ENCODE data around the gene IFNGR1. TPM values are rescaled to one million over a fixed set of nuclear protein-coding genes. Genes with fewer than 3 reads are reported as not detected.

The IFNGR1 gene
- total RNA-seq, 2 experiments from 2014 or later = 27.7 to 29.0 TPM

- intact Hi-C loops (cut with micrococcal nuclease) = no loop called here
- CTCF ChIA-PET = no interaction called here
- peaks cover 56% of the 10 kb centered on the region for H3K9me3 Mint-ChIP-seq
Measured at GRCh38 chr6:137185290-137185689, 33.9 kb downstream of the IFNGR1 start.

DNA sequence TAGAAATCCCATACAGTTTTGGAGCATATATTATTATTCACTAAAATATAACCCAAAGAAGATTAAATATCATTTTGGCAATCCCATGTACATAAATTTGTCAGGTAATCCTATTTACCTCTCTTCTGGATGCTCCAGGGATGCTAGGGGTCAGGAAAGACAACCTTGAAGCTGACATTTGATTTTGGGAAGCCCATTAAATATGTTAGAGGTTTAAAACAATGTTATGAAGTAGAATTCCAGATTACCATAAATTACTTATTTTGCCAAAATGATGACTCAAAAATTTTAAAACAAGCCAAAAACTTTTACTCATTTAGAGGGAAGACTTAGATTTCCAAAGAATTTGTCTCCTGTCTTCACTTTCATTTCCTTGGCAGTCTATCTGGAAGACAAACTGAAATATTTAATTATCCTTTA is 36.5 kb downstream of the IFNGR1 start:
- Mint-ChIP-seq H3K27me3 (peaks cover 3% of the 10 kb centered on the region), H3K36me3 (peaks cover 11% of the 10 kb centered on the region), H3K27ac (no peak overlapping the region), H3K4me3 (no peak overlapping the region), H3K9me3 (peaks cover 44% of the 10 kb centered on the region), H3K4me1 (ENCODE audit: low read depth) (no peaks in the 10 kb centered on the region)
- no peak for DNase-seq
- intact Hi-C loops (cut with micrococcal nuclease) = no loop called here
- ChIA-PET POLR2A (no interaction called here), CTCF (no interaction called here)

More at GRCh38 chr6:137185290-137185689, 33.9 kb downstream of the IFNGR1 start:
- H3K4me1 Mint-ChIP-seq (ENCODE audit: low read depth) = no peaks in the 10 kb centered on the region
- POLR2A ChIA-PET = no interaction called here
- H3K27ac Mint-ChIP-seq = no peak overlapping the region
- H3K4me3 Mint-ChIP-seq = no peak overlapping the region
- peaks cover 15% of the 10 kb centered on the region for H3K36me3 Mint-ChIP-seq
- no peak for DNase-seq
- peaks cover 3% of the 10 kb centered on the region for H3K27me3 Mint-ChIP-seq

DNA sequence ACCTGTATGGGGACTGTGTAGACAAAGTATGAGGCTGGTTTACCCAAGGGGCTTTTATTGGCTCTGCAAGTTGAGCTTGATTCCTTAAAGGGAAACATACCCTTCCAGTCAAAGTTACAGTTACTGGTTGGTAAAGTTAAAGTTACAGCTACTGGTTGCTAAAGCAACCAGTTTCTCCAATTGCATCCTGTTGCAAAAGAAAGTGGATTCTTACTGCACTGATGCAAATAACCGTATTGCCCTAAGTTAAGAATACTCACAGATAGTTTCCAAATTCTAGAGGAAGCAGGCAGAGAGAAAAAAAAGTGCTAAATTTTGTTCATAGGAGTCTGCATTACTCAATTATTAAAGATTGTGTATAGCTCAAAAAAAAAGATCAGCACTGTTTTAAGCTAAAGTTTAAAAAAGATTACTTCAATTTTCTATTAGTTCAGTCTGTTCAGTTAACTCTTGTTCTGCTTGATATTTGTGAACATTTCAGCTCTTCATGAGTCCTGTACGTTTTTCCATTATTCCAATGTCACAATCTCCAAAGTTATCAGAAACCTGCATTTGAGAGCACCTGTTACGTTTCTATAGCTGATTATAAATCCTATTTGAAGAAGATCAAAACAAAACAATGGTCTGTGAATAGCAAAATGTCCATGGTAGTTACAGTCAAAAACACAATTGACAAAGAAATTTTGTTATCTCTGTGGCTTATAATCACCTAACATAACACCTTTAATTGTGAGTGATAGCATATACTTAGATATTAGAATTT is 37.1 kb downstream of the IFNGR1 start:
- Mint-ChIP-seq H3K4me1 (ENCODE audit: low read depth) (no peaks in the 10 kb centered on the region), H3K4me3 (no peak overlapping the region), H3K27ac (no peak overlapping the region), H3K27me3 (peaks cover 3% of the 10 kb centered on the region), H3K9me3 (peaks cover 44% of the 10 kb centered on the region), H3K36me3 (peaks cover 11% of the 10 kb centered on the region)
- CTCF ChIA-PET = no interaction called here
- intact Hi-C loops (cut with micrococcal nuclease) = no loop called here
- POLR2A ChIA-PET = no interaction called here
- DNase-seq = no peak

GRCh38 chr6:137177611-137178010 is 41.6 kb downstream of the IFNGR1 start:
- Mint-ChIP-seq H3K4me1 (ENCODE audit: low read depth) (peaks cover under 1% of the 10 kb centered on the region), H3K9me3 (peaks cover 17% of the 10 kb centered on the region), H3K27me3 (no peaks in the 10 kb centered on the region), H3K4me3 (no peak overlapping the region), H3K36me3 (peaks cover 6% of the 10 kb centered on the region), H3K27ac (no peak overlapping the region)
- ChIA-PET POLR2A (no interaction called here), CTCF (interaction anchor here (0.9 to 1.4 kb wide), 3 partner anchors 11 to 101 kb away, joined by 3 read pairs; no protein-coding TSS in a partner anchor)
- intact Hi-C loops (cut with micrococcal nuclease) = no loop called here
- no peak for DNase-seq

DNA sequence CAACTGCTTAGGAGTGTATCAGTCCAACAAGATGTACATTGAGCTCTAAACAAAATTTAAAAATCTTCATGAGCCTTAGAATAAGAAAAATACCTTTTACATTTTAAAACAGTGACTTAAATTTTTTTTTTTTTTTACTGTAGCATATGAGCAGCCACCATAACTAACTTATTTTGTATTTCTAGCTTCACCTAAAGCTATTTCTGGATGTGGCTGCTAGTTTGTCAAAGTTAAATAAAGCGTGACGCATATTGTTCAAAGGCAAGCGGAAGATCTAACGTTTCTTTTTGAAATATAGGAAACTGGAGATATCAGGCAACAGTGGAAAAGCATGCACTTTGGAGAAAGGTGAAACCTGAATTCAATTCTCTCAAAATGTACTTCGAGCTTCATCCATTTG is 42.5 kb downstream of the IFNGR1 start:
- no peaks in the 10 kb centered on the region for H3K27me3 Mint-ChIP-seq
- H3K4me3 Mint-ChIP-seq = no peak overlapping the region
- ChIA-PET POLR2A (no interaction called here), CTCF (interaction anchor here (0.9 kb wide), 1 partner anchor 79 kb away, joined by 3 read pairs; no protein-coding TSS in a partner anchor)
- no peak overlapping the region for H3K27ac Mint-ChIP-seq
- peaks cover 3% of the 10 kb centered on the region for H3K36me3 Mint-ChIP-seq
- intact Hi-C loops (cut with micrococcal nuclease) = no loop called here
- peaks cover 8% of the 10 kb centered on the region for H3K4me1 Mint-ChIP-seq (ENCODE audit: low read depth)
- DNase-seq = no peak
- peaks cover 11% of the 10 kb centered on the region for H3K9me3 Mint-ChIP-seq

- Mint-ChIP-seq H3K27me3 (no peaks in the 10 kb centered on the region), H3K9me3 (peaks cover 5% of the 10 kb centered on the region), H3K4me1 (ENCODE audit: low read depth) (peaks cover 15% of the 10 kb centered on the region), H3K4me3 (no peak overlapping the region), H3K27ac (no peak overlapping the region), H3K36me3 (peaks cover 2% of the 10 kb centered on the region)
- intact Hi-C loops (cut with micrococcal nuclease) = no loop called here
- ChIA-PET POLR2A (no interaction called here), CTCF (interaction anchor here (1.4 kb wide), 1 partner anchor 10 kb away, joined by 6 read pairs; no protein-coding TSS in a partner anchor)
- no peak for DNase-seq
Measured at GRCh38 chr6:137175868-137176245, 43.3 kb downstream of the IFNGR1 start.

- H3K4me3 Mint-ChIP-seq = no peak overlapping the region
- H3K27me3 Mint-ChIP-seq = no peaks in the 10 kb centered on the region
- intact Hi-C loops (cut with micrococcal nuclease) = no loop called here
- H3K4me1 Mint-ChIP-seq (ENCODE audit: low read depth) = peaks cover 20% of the 10 kb centered on the region
- no peaks in the 10 kb centered on the region for H3K9me3 Mint-ChIP-seq
- no peak for DNase-seq
- no peaks in the 10 kb centered on the region for H3K36me3 Mint-ChIP-seq
- POLR2A ChIA-PET = no interaction called here
- no peak overlapping the region for H3K27ac Mint-ChIP-seq
- CTCF ChIA-PET = interaction anchor here (1.4 kb wide), 1 partner anchor 9 kb away, joined by 6 read pairs; no protein-coding TSS in a partner anchor
Measured at GRCh38 chr6:137175157-137175867, 43.9 kb downstream of the IFNGR1 start.

- intact Hi-C loops (cut with micrococcal nuclease) = no loop called here
- Mint-ChIP-seq H3K27ac (no peak within 1 kb of the TSS), H3K27me3 (peaks cover 9% of the 10 kb centered on the region), H3K4me1 (ENCODE audit: low read depth) (peaks cover 21% of the 10 kb centered on the region), H3K4me3 (no peak within 1 kb of the TSS), H3K9me3 (peaks cover 4% of the 10 kb centered on the region), H3K36me3 (peaks cover 3% of the 10 kb centered on the region)
- no peak for DNase-seq
- ChIA-PET POLR2A (no interaction called here), CTCF (no interaction called here)
Measured at GRCh38 chr6:137173501-137173900, 45.7 kb downstream of the IFNGR1 start, which contains the start of gene IL22RA2. IL22RA2 (minus strand) TSS chr6:137173644; CDS start chr6:137161749, 11,895 bp downstream.

- no peak for DNase-seq
- Mint-ChIP-seq H3K4me1 (ENCODE audit: low read depth) (peaks cover 25% of the 10 kb centered on the region), H3K36me3 (peaks cover 3% of the 10 kb centered on the region), H3K27me3 (peaks cover 9% of the 10 kb centered on the region), H3K4me3 (no peak overlapping the region), H3K27ac (no peak overlapping the region), H3K9me3 (peaks cover 4% of the 10 kb centered on the region)
- ChIA-PET CTCF (no interaction called here), POLR2A (no interaction called here)
- intact Hi-C loops (cut with micrococcal nuclease) = no loop called here
Measured at GRCh38 chr6:137172734-137173431, 46.3 kb downstream of the IFNGR1 start.

GRCh38 chr6:137171824-137172733 is 47.1 kb downstream of the IFNGR1 start:
- H3K9me3 Mint-ChIP-seq = peaks cover 4% of the 10 kb centered on the region
- intact Hi-C loops (cut with micrococcal nuclease) = no loop called here
- ChIA-PET CTCF (interaction anchor here (1.4 kb wide), 1 partner anchor 78 kb away, joined by 4 read pairs; no protein-coding TSS in a partner anchor), POLR2A (no interaction called here)
- peaks cover 31% of the 10 kb centered on the region for H3K4me1 Mint-ChIP-seq (ENCODE audit: low read depth)
- no peak for DNase-seq
- no peak overlapping the region for H3K4me3 Mint-ChIP-seq
- H3K27me3 Mint-ChIP-seq = peaks cover 12% of the 10 kb centered on the region
- H3K36me3 Mint-ChIP-seq = peaks cover 3% of the 10 kb centered on the region
- no peak overlapping the region for H3K27ac Mint-ChIP-seq

GRCh38 chr6:137171053-137171374 is 48.2 kb downstream of the IFNGR1 start:
- ChIA-PET POLR2A (no interaction called here), CTCF (interaction anchor here (1.4 kb wide), 1 partner anchor 77 kb away, joined by 4 read pairs; no protein-coding TSS in a partner anchor)
- Mint-ChIP-seq H3K4me3 (no peak overlapping the region), H3K36me3 (peaks cover 3% of the 10 kb centered on the region), H3K27me3 (peaks cover 15% of the 10 kb centered on the region), H3K27ac (no peak overlapping the region), H3K9me3 (peaks cover 4% of the 10 kb centered on the region), H3K4me1 (ENCODE audit: low read depth) (peaks cover 36% of the 10 kb centered on the region)
- intact Hi-C loops (cut with micrococcal nuclease) = no loop called here
- no peak for DNase-seq

Data from activated CD4-positive, alpha-beta memory T cell treated with anti-CD3 and anti-CD28 coated beads for 36 hours (primary cell).